GM23338 (cell line): ENCODE data around the gene EPS8L2. TPM values are rescaled to one million over a fixed set of nuclear protein-coding genes. Genes with fewer than 3 reads are reported as not detected.

Experiments
- ATAC-seq: fragments of 200-7000 bp; cut with Tn5 transposase; 3 replicates; pipeline ENCODE4 v1.9.1; 2020
- DNase-seq: peaks from one replicate; pipeline ENCODE4 v3.0.0-alpha.2; 2015; ENCODE audit warnings: low spot score
- H2AFZ ChIP-seq: fragments of 200-600 bp; sonication (generic); 2 replicates; pipeline ENCODE4 v1.8.0; 2016; ENCODE audit warnings: antibody characterized with exemption, mild to moderate bottlenecking, moderate library complexity
- H3F3A ChIP-seq: fragments of 200-600 bp; sonication (generic); replicated peaks from 2 replicates; pipeline ENCODE4 v1.8.0; 2017; ENCODE audit warnings: antibody characterized with exemption, mixed run types, low read depth
- H3K27ac ChIP-seq: fragments of 200-600 bp; sonication (generic); 2 replicates; pipeline ENCODE4 v1.6.1; 2016; ENCODE audit warnings: low read depth
- H3K27me3 ChIP-seq: fragments of 200-600 bp; sonication (generic); 2 replicates; pipeline ENCODE4 v1.8.0; 2016; ENCODE audit warnings: mild to moderate bottlenecking, mixed run types, moderate library complexity; ENCODE audit not compliant: insufficient read depth
- H3K36me3 ChIP-seq: fragments of 200-600 bp; sonication (generic); 2 replicates; pipeline ENCODE4 v1.8.0; 2016; ENCODE audit warnings: mild to moderate bottlenecking; ENCODE audit not compliant: insufficient read depth
- H3K4me1 ChIP-seq: fragments of 200-600 bp; sonication (generic); 2 replicates; pipeline ENCODE4 v1.8.0; 2016; ENCODE audit warnings: mild to moderate bottlenecking, moderate library complexity; ENCODE audit not compliant: insufficient read depth
- H3K4me2 ChIP-seq: fragments of 200-600 bp; sonication (generic); 2 replicates; pipeline ENCODE4 v1.7.1; 2017; ENCODE audit warnings: mixed run types
- H3K4me3 ChIP-seq: fragments of 200-600 bp; sonication (generic); 2 replicates; pipeline ENCODE4 v1.6.1; 2016; ENCODE audit warnings: mixed run types
- H3K79me2 ChIP-seq: fragments of 200-600 bp; sonication (generic); replicated peaks from 2 replicates; pipeline ENCODE4 v1.8.0; 2017; ENCODE audit warnings: mild to moderate bottlenecking; ENCODE audit not compliant: insufficient read depth
- H3K9me2 ChIP-seq: fragments of 200-600 bp; sonication (generic); 2 replicates; pipeline ENCODE4 v1.8.0; 2017; ENCODE audit not compliant: insufficient read depth
- H4K20me1 ChIP-seq: fragments of 200-600 bp; sonication (generic); replicated peaks from 2 replicates; pipeline ENCODE4 v1.8.0; 2017; ENCODE audit warnings: mild to moderate bottlenecking; ENCODE audit not compliant: insufficient read depth
- H3K27ac Mint-ChIP-seq: 2 replicates; pipeline ENCODE4 v1.8.0; 2020; ENCODE audit warnings: inconsistent platforms, mild to moderate bottlenecking, moderate library complexity, mixed read lengths
- H3K27me3 Mint-ChIP-seq: 3 replicates; pipeline ENCODE4 v1.8.0; 2022; ENCODE audit warnings: low read depth, mild to moderate bottlenecking, moderate library complexity, mixed read lengths, inconsistent platforms; ENCODE audit not compliant: insufficient read depth, poor library complexity
- H3K36me3 Mint-ChIP-seq: 3 replicates; pipeline ENCODE4 v1.8.0; 2021; ENCODE audit warnings: low read depth, mild to moderate bottlenecking, inconsistent platforms, moderate library complexity, mixed read lengths
- H3K4me1 Mint-ChIP-seq: 3 replicates; pipeline ENCODE4 v1.8.0; 2020; ENCODE audit warnings: mild to moderate bottlenecking, inconsistent platforms, mixed read lengths
- H3K4me3 Mint-ChIP-seq: 3 replicates; pipeline ENCODE4 v1.8.0; 2021; ENCODE audit warnings: moderate library complexity, mild to moderate bottlenecking, inconsistent platforms, mixed read lengths
- H3K9me3 Mint-ChIP-seq: 3 replicates; pipeline ENCODE4 v1.8.0; 2020; ENCODE audit warnings: moderate library complexity, mild to moderate bottlenecking, inconsistent platforms, mixed read lengths
- CREB1 ChIP-seq: fragments of 250-450 bp; sonication (Bioruptor Pico); IDR thresholded peaks from 2 replicates; pipeline ENCODE4 v1.5.0; 2020; ENCODE audit warnings: low read depth, mild to moderate bottlenecking, moderate library complexity
- ETS1 ChIP-seq: IDR thresholded peaks from 2 replicates; pipeline ENCODE4 v1.6.1; 2016; ENCODE audit warnings: antibody characterized with exemption
- EZH2phosphoT487 ChIP-seq: fragments of 200-600 bp; sonication (generic); IDR thresholded peaks from one replicate; pipeline ENCODE4 v1.8.1; 2018; ENCODE audit warnings: antibody characterized with exemption; ENCODE audit not compliant: unreplicated experiment
- JUNB ChIP-seq: IDR thresholded peaks from one replicate; pipeline ENCODE4 v1.6.1; 2016; ENCODE audit warnings: antibody characterized with exemption; ENCODE audit not compliant: unreplicated experiment
- REST ChIP-seq: IDR thresholded peaks from one replicate; pipeline ENCODE4 v1.6.1; 2018; ENCODE audit warnings: antibody characterized with exemption; ENCODE audit not compliant: unreplicated experiment
- ZNF114 ChIP-seq: fragments of 250-450 bp; sonication (Bioruptor Pico); IDR thresholded peaks from 2 replicates; pipeline ENCODE4 v1.5.0; 2020; ENCODE audit warnings: mild to moderate bottlenecking, moderate library complexity
- ZNF331 ChIP-seq: fragments of 250-450 bp; sonication (Bioruptor Pico); IDR thresholded peaks from 2 replicates; pipeline ENCODE4 v1.5.0; 2020; ENCODE audit warnings: low read depth, mild to moderate bottlenecking, moderate library complexity
- ZNF462 ChIP-seq: fragments of 250-450 bp; sonication (Bioruptor Pico); IDR thresholded peaks from 2 replicates; pipeline ENCODE4 v1.5.0; 2020; ENCODE audit warnings: mild to moderate bottlenecking, moderate library complexity
- polyA plus RNA-seq: library from polyadenylated mRNA; unstranded; fragments of >200 nt; fragmentation: Nextera tagmentation; extraction: Ambion mirVana; gene quantifications from 2 replicates; pipeline ENCODE4 v1.2.1, GENCODE V29; 2016
- total RNA-seq: library from RNA; depleted of rRNA; stranded (reverse); fragments of >200 nt; shearing (Covaris generic); gene quantifications from 2 replicates; pipeline ENCODE4 v1.2.3, GENCODE V29; 2014

Gene EPS8L2
- total and polyA plus RNA-seq, 2 experiments from 2014 or later = 38.7 to 59.4 TPM

GRCh38 chr11:728901-729491 is 23.0 kb downstream of the EPS8L2 start:
- Mint-ChIP-seq H3K9me3 (peaks cover 2% of the 10 kb centered on the region; the same call in 2 of the 3 replicates), H3K4me3 (no peak overlapping the region), H3K36me3 (peaks cover 3% of the 10 kb centered on the region; the same call in 2 of the 3 replicates), H3K27me3 (peaks cover 11% of the 10 kb centered on the region), H3K4me1 (peaks cover 8% of the 10 kb centered on the region), H3K27ac (no peak overlapping the region)
- H3K27ac ChIP-seq = no peak overlapping the region
- H3K9me2 ChIP-seq = no peaks in the 10 kb centered on the region
- peaks cover 6% of the 10 kb centered on the region for H3K4me1 ChIP-seq
- no peak overlapping the region for H2AFZ ChIP-seq
- H3K4me2 ChIP-seq = no peak overlapping the region
- H3K4me3 ChIP-seq = no peak overlapping the region
- no peaks in the 10 kb centered on the region for H3K36me3 ChIP-seq
- no peaks in the 10 kb centered on the region for H3K27me3 ChIP-seq
- TF ChIP-seq JUNB (no peak), REST (no peak), CREB1 (CRISPR knock-in tag) (no peak), ETS1 (no peak), EZH2phosphoT487 (no peak), ZNF114 (CRISPR knock-in tag) (no peak), ZNF462 (CRISPR knock-in tag) (no peak), ZNF331 (CRISPR knock-in tag) (no peak)
- H4K20me1 ChIP-seq = no peaks in the 10 kb centered on the region
- DNase-seq (no peak), ATAC-seq (no peak)
- H3F3A ChIP-seq = peaks cover 9% of the 10 kb centered on the region; the same call in 1 of the 2 replicates
- no peaks in the 10 kb centered on the region for H3K79me2 ChIP-seq
